Measurements from ENCODE around the gene FBXO42.
"Not testable (repeated sequence)": the region's sequence is repeated elsewhere in the genome, so short reads cannot be mapped to it uniquely, and the experiment has no call there.

FBXO42 gene

GRCh38 chr1:16367258-16367967 lies 15.1 kb upstream of the FBXO42 start:
- H3K27me3 ChIP-seq (ENCODE audit: control insufficient read depth, insufficient read depth, low read length) = no peaks in the 10 kb centered on the region
- H3K4me3 ChIP-seq (ENCODE audit: low read length) = peak overlapping the region; percentile 86
- H3K9ac ChIP-seq (ENCODE audit: low read length) = peak overlapping the region; percentile 86
- peaks cover 14% of the 10 kb centered on the region for H3K4me1 ChIP-seq (ENCODE audit: control insufficient read depth, insufficient read depth, low read length)
- H3K36me3 ChIP-seq (ENCODE audit: control insufficient read depth, insufficient read depth, low read length) = no peaks in the 10 kb centered on the region
- H3K27ac ChIP-seq (ENCODE audit: low read depth, low read length) = peak overlapping the region; percentile 98

DNA sequence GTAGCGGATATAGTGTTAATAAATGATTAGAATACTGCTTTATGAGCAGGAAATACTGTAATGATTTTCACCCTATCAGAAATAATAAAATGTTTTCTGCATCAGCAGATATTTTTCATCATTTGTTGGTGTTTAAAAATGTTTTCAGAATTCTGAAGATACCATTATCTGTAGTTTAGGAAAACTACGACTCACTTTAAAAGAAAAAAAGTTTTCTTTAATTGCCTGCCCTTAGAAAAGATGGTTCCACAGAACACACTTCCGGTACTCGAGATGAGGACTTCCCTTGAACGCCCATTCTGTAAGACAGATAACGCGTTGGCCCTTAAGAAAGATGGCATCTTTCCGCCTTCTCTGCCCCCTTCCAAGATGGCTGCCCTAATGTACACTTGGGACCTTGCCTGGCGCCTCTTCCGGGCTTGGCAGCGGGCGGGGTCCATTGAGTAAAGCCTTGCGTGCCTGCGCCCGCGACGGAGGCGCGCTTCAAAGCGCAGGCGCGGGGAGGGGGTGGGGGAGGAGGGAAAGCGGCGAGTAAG lies 14.5 kb upstream of the FBXO42 start, which contains the start of gene SZRD1:
SZRD1 (plus strand) TSS at position 521 of the 536 bp plus-strand sequence. CDS start 16 bp downstream, outside the sequence.
- peak within 1 kb of the TSS; percentile 86 for H3K9ac ChIP-seq (ENCODE audit: low read length)
- H3K27me3 ChIP-seq (ENCODE audit: control insufficient read depth, insufficient read depth, low read length) = no peaks in the 10 kb centered on the region
- peaks cover 14% of the 10 kb centered on the region for H3K4me1 ChIP-seq (ENCODE audit: control insufficient read depth, insufficient read depth, low read length)
- H3K4me3 ChIP-seq (ENCODE audit: low read length) = peak within 1 kb of the TSS; percentile 86
- H3K27ac ChIP-seq (ENCODE audit: low read depth, low read length) = peak within 1 kb of the TSS; percentile 98
- no peaks in the 10 kb centered on the region for H3K36me3 ChIP-seq (ENCODE audit: control insufficient read depth, insufficient read depth, low read length)

DNA sequence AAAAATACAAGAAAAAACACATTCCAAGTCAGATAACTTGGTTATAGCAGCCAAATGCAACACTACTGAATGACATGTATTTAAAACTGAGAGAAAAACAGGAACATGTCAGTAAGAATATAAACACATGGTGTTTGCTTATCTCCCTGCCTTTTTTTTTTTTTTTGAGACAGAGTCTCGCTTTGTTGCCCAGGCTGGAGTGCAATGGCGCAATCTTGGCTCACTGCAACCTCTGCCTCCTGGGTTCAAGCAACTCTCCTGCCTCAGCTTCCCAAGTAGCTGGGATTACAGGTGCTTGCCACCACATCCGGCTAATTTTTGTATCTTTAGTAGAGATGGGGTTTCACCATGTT lies 12.8 kb upstream of the FBXO42 start:
- H3K27ac ChIP-seq (ENCODE audit: low read depth, low read length); H3K9ac ChIP-seq (ENCODE audit: low read length); H3K4me3 ChIP-seq (ENCODE audit: low read length); H3K27me3 ChIP-seq (ENCODE audit: control insufficient read depth, insufficient read depth, low read length); H3K36me3 ChIP-seq (ENCODE audit: control insufficient read depth, insufficient read depth, low read length): not testable (repeated sequence)
- peaks cover 14% of the 10 kb centered on the region for H3K4me1 ChIP-seq (ENCODE audit: control insufficient read depth, insufficient read depth, low read length)

DNA sequence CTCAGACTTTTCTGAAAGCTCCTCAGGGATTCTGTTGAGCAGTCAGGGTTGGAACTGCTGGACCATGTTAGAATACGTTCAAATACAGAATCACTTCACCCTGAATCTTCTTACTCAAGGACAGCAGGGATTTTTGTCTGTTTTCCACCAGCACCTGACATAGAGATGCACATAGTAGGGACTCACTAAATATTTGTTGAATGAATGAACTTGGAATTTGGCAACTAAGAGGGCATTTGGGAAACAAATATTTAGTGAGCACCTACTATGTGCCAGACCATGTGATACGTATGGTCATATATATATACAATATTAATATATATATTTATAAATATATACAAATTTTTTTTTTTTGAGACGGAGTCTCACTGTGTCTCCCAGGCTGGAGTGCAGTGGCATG lies 4.6 kb upstream of the FBXO42 start:
- no peak overlapping the region for H3K4me3 ChIP-seq (ENCODE audit: low read length)
- no peaks in the 10 kb centered on the region for H3K27me3 ChIP-seq (ENCODE audit: control insufficient read depth, insufficient read depth, low read length)
- H3K4me1 ChIP-seq (ENCODE audit: control insufficient read depth, insufficient read depth, low read length) = peaks cover 5% of the 10 kb centered on the region
- no peak overlapping the region for H3K9ac ChIP-seq (ENCODE audit: low read length)
- no peak overlapping the region for H3K27ac ChIP-seq (ENCODE audit: low read depth, low read length)
- no peaks in the 10 kb centered on the region for H3K36me3 ChIP-seq (ENCODE audit: control insufficient read depth, insufficient read depth, low read length)

DNA sequence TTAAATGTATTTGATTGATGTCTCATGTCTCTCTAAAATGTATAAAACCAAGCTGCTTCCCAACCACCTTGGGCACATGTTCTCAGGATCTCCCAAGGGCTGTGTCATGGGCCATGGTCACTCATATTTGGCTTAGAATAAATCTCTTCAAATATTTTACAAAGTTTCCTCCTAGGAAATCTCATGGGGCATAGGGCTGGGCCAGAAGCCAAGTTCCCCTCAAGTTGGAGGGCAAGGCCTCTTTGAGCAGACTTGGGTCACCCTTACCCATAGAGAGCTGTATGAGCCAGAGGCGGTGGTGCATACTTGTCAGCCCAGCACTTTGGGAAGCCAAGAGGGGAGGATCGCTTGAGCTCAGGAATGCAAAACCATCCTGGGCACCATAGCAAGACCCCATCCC lies 2.3 kb upstream of the FBXO42 start:
- H3K27ac ChIP-seq (ENCODE audit: low read depth, low read length) = no peak overlapping the region
- no peak overlapping the region for H3K4me3 ChIP-seq (ENCODE audit: low read length)
- H3K9ac ChIP-seq (ENCODE audit: low read length) = no peak overlapping the region
- no peaks in the 10 kb centered on the region for H3K36me3 ChIP-seq (ENCODE audit: control insufficient read depth, insufficient read depth, low read length)
- no peaks in the 10 kb centered on the region for H3K27me3 ChIP-seq (ENCODE audit: control insufficient read depth, insufficient read depth, low read length)
- H3K4me1 ChIP-seq (ENCODE audit: control insufficient read depth, insufficient read depth, low read length) = peaks cover 12% of the 10 kb centered on the region

DNA sequence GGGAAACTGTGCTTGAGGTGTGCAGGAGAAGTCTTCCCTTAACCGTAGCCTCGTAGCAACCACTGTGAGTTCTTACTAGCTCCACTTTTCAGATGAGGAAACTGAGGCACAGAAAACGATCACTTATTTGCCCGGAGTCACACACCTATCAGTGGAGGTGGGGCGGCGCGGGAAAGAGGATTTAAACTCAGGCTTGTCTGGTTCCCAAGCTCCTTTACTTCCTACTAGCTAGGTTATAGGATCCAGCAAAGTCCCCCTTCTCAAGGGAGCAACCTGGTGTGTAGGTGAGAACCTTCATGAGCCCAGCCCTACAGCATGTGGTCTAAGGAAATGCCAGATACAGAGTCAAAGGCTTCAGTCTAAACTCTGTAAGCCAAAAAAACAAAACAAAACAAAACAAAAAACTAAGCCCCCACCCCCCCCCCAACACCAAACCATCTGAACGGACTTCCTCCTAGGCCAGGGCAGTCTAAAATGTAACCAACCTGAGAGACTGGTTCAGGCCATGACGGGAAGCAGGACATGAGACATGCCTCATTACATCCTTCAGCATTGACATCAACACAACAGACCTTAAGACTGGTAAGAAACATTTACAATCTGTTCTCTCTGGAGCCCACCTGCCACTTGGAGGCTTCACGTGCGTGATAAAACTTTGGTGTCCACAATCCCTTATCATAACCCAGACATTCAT lies 709 bp upstream of the FBXO42 start:
- no peaks in the 10 kb centered on the region for H3K36me3 ChIP-seq (ENCODE audit: control insufficient read depth, insufficient read depth, low read length)
- no peaks in the 10 kb centered on the region for H3K27me3 ChIP-seq (ENCODE audit: control insufficient read depth, insufficient read depth, low read length)
- H3K9ac ChIP-seq (ENCODE audit: low read length) = peak overlapping the region; percentile 96
- peak overlapping the region; percentile 78 for H3K4me3 ChIP-seq (ENCODE audit: low read length)
- peaks cover 12% of the 10 kb centered on the region for H3K4me1 ChIP-seq (ENCODE audit: control insufficient read depth, insufficient read depth, low read length)
- peak overlapping the region; percentile 87 for H3K27ac ChIP-seq (ENCODE audit: low read depth, low read length)

- Histone ChIP-seq H3K4me1 (ENCODE audit: control insufficient read depth, insufficient read depth, low read length) (peaks cover 12% of the 10 kb centered on the region), H3K27ac (ENCODE audit: low read depth, low read length) (peak overlapping the region; percentile 87), H3K27me3 (ENCODE audit: control insufficient read depth, insufficient read depth, low read length) (no peaks in the 10 kb centered on the region), H3K4me3 (ENCODE audit: low read length) (peak overlapping the region; percentile 78), H3K36me3 (ENCODE audit: control insufficient read depth, insufficient read depth, low read length) (no peaks in the 10 kb centered on the region), H3K9ac (ENCODE audit: low read length) (peak overlapping the region; percentile 90)
Observed at GRCh38 chr1:16351456-16351993, 755 bp downstream of the FBXO42 start.

DNA sequence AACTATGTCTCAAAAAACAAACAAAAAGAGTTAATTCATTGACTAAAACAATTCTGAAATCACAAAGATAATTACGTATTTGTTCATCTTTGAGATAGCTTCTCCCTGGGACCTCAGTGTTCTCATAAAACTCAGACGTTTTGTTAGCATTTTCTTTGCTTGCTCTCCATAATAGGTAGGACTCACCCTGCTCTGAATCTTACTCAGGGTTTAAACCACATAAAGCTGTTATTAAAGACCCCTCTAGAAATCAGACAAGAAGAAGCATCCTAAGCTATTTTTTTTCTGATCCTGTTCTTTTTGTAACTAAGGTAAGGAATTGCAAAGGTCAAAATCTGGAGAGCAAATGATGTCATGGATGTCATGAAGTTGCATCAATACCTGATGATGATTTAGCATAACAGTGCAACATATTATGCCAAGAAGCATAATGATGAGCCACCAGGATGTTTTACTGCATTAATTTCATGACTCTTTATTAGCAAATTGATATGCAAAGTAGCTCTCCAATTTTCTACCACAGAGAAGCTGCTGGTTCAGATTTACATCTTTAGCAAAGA lies 2.4 kb downstream of the FBXO42 start:
- H3K4me1 ChIP-seq (ENCODE audit: control insufficient read depth, insufficient read depth, low read length) = peaks cover 12% of the 10 kb centered on the region
- no peaks in the 10 kb centered on the region for H3K36me3 ChIP-seq (ENCODE audit: control insufficient read depth, insufficient read depth, low read length)
- H3K27ac ChIP-seq (ENCODE audit: low read depth, low read length) = no peak overlapping the region
- no peaks in the 10 kb centered on the region for H3K27me3 ChIP-seq (ENCODE audit: control insufficient read depth, insufficient read depth, low read length)
- H3K4me3 ChIP-seq (ENCODE audit: low read length) = no peak overlapping the region
- H3K9ac ChIP-seq (ENCODE audit: low read length) = no peak overlapping the region

DNA sequence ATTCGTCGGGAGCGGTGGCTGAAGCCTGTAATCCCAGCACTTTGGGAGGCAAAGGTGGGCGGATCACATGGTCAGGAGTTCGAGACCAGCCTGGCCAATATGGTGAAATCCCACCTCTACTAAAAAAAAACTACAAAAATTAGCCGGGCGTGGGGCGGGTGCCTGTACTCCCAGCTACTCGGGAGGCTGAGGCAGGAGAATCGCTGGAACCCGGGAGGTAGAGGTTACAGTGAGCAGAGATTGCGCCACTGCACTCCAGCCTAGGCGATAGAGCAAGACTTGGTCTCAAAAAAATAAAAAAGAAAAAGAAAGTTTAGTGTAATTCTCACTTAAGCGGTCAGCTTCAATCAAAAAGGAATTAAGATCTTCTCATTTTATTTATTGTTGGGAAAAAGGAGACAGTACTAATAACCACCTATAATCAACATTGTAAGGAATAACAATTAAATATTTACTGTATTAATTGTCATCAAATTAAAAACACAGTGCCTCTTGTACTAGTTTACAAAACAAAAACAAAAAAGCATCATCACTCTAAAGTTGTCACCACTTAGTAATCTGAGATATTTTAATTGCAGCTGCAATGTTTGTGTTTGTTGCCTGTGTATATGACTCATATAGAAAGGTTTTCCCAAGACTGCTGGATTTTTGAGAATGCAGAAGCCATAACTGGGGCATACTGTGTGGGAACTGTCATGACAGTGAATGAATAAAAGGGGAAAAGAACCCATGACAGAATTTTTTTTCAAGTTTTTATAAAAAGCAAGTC lies 3.7 kb downstream of the FBXO42 start:
- no peak overlapping the region for H3K9ac ChIP-seq (ENCODE audit: low read length)
- no peak overlapping the region for H3K4me3 ChIP-seq (ENCODE audit: low read length)
- no peak overlapping the region for H3K27ac ChIP-seq (ENCODE audit: low read depth, low read length)
- H3K36me3 ChIP-seq (ENCODE audit: control insufficient read depth, insufficient read depth, low read length) = no peaks in the 10 kb centered on the region
- no peaks in the 10 kb centered on the region for H3K27me3 ChIP-seq (ENCODE audit: control insufficient read depth, insufficient read depth, low read length)
- H3K4me1 ChIP-seq (ENCODE audit: control insufficient read depth, insufficient read depth, low read length) = peaks cover 12% of the 10 kb centered on the region

- not testable (repeated sequence) for H3K9ac ChIP-seq (ENCODE audit: low read length); H3K4me3 ChIP-seq (ENCODE audit: low read length); H3K36me3 ChIP-seq (ENCODE audit: control insufficient read depth, insufficient read depth, low read length); H3K27ac ChIP-seq (ENCODE audit: low read depth, low read length); H3K27me3 ChIP-seq (ENCODE audit: control insufficient read depth, insufficient read depth, low read length); H3K4me1 ChIP-seq (ENCODE audit: control insufficient read depth, insufficient read depth, low read length)
Observed at GRCh38 chr1:16343276-16343675, 9.0 kb downstream of the FBXO42 start.

- Histone ChIP-seq H3K36me3 (ENCODE audit: control insufficient read depth, insufficient read depth, low read length) (no peaks in the 10 kb centered on the region), H3K4me1 (ENCODE audit: control insufficient read depth, insufficient read depth, low read length) (no peaks in the 10 kb centered on the region), H3K27me3 (ENCODE audit: control insufficient read depth, insufficient read depth, low read length) (no peaks in the 10 kb centered on the region), H3K4me3 (ENCODE audit: low read length) (no peak overlapping the region), H3K9ac (ENCODE audit: low read length) (no peak overlapping the region), H3K27ac (ENCODE audit: low read depth, low read length) (no peak overlapping the region)
Observed at GRCh38 chr1:16342331-16343062, 9.8 kb downstream of the FBXO42 start.

Measured in rectal smooth muscle tissue (tissue), 1 donor.